GM12878 (cell line): ENCODE measurements around the gene PSMD13. TPM values are rescaled to one million over a fixed set of nuclear protein-coding genes. Genes with fewer than 3 reads are reported as not detected.

Experiments
- ATAC-seq: fragments of 200-7000 bp; cut with Tn5 transposase; 3 replicates; pipeline ENCODE4 v1.9.1; 2020; ENCODE audit warnings: mild to moderate bottlenecking, moderate library complexity
- BruUV-seq: library from RNA; stranded (reverse); fragments of 400-500 nt; replicated peaks from 2 replicates; lab custom pipeline; 2021; lab: Mats Ljungman, UMichigan
- CTCF ChIA-PET: fragments of 300-600 bp; sonication (Branson Sonifier 250); formaldehyde crosslinking; extraction: SDS; loops from one replicate; lab custom pipeline; 2021; ENCODE audit warnings: inconsistent platforms; lab: Yijun Ruan, JAX
- POLR2A ChIA-PET: fragments of 350-600 bp; formaldehyde crosslinking; extraction: SDS; loops from one replicate; lab custom pipeline; 2021; ENCODE audit warnings: inconsistent platforms; lab: Charles Lee
- RAD21 ChIA-PET: fragments of 300-600 bp; sonication (Branson Sonifier 250); formaldehyde crosslinking; loops from one replicate; lab custom pipeline; 2023; ENCODE audit warnings: antibody characterized with exemption; ENCODE audit not compliant: unreplicated experiment; lab: Charles Lee
- SMC1A ChIA-PET: fragments of 300-600 bp; sonication (Branson Sonifier 250); formaldehyde crosslinking; loops from one replicate; lab custom pipeline; 2023; ENCODE audit not compliant: unreplicated experiment, uncharacterized antibody; lab: Charles Lee
- DNase-seq: peaks from one replicate; pipeline ENCODE4 v3.0.0-alpha.2; 2011; ENCODE audit warnings: low read depth, low spot score
- FAIRE-seq: peaks from 3 replicates; lab custom pipeline; 2011; peaks lifted over from hg19 to GRCh38; lab: Jason Lieb, UNC
- H2AFZ ChIP-seq: 2 replicates; pipeline ENCODE4 v1.6.0; 2011; ENCODE audit warnings: low read depth, low read length, control low read depth; ENCODE audit not compliant: control insufficient read depth
- H3K27ac ChIP-seq: 2 replicates; pipeline ENCODE4 v1.5.1; 2011; ENCODE audit warnings: control low read depth; ENCODE audit not compliant: control insufficient read depth, insufficient read depth
- H3K27me3 ChIP-seq, 2 experiments: replicated peaks in 1 of 2; 2 replicates each; pipeline versions ENCODE4 v1.6.0 to v1.6.1; 2011; ENCODE audit warnings: low read length in 1 of 2; ENCODE audit not compliant: control insufficient read depth in 2 of 2, insufficient read depth in 2 of 2
- H3K36me3 ChIP-seq, 2 experiments: 2 replicates each; pipeline ENCODE4 v1.5.1; 2011; ENCODE audit warnings: low read length in 1 of 2; ENCODE audit not compliant: control insufficient read depth in 2 of 2, insufficient read depth in 2 of 2
- H3K4me1 ChIP-seq: 2 replicates; pipeline ENCODE4 v1.6.1; 2011; ENCODE audit warnings: mild to moderate bottlenecking, low read length, moderate library complexity, mixed read lengths; ENCODE audit not compliant: control insufficient read depth, insufficient read depth
- H3K4me2 ChIP-seq: 2 replicates; pipeline ENCODE4 v1.6.0; 2011; ENCODE audit warnings: control low read depth; ENCODE audit not compliant: control insufficient read depth, insufficient read depth
- H3K4me3 ChIP-seq: fragments of 200-600 bp; sonication (generic); 2 replicates; pipeline ENCODE4 v1.5.1; 2016
- H3K79me2 ChIP-seq: 2 replicates; pipeline ENCODE4 v1.6.0; 2011; ENCODE audit warnings: low read length; ENCODE audit not compliant: control insufficient read depth, insufficient read depth
- H3K9ac ChIP-seq: 2 replicates; pipeline ENCODE4 v1.8.0; 2011; ENCODE audit warnings: low read length, control low read depth, mixed read lengths; ENCODE audit not compliant: control insufficient read depth, insufficient read depth
- H3K9me3 ChIP-seq: replicated peaks from 3 replicates; pipeline ENCODE4 v1.5.1; 2011; ENCODE audit warnings: mild to moderate bottlenecking, low read length; ENCODE audit not compliant: control insufficient read depth, insufficient read depth
- H4K20me1 ChIP-seq: 2 replicates; pipeline ENCODE4 v1.6.0; 2011; ENCODE audit not compliant: control insufficient read depth, insufficient read depth
- CBX3 ChIP-seq: fragments of 200-600 bp; sonication (generic); IDR thresholded peaks from 2 replicates; pipeline ENCODE4 v1.6.1; 2016; ENCODE audit warnings: low read depth, borderline replicate concordance
- CBX5 ChIP-seq: sonication (generic); IDR thresholded peaks from 2 replicates; pipeline ENCODE4 v1.6.1; 2016; ENCODE audit warnings: low read depth, moderate library complexity, mild to moderate bottlenecking, inconsistent platforms
- CREM ChIP-seq: IDR thresholded peaks from 2 replicates; pipeline ENCODE4 v1.6.1; 2014; ENCODE audit warnings: antibody characterized with exemption, low read depth
- EZH2 ChIP-seq: IDR thresholded peaks from 2 replicates; pipeline ENCODE4 v1.6.1; 2012; ENCODE audit warnings: low read depth, mild to moderate bottlenecking, control low read depth, inconsistent platforms, low read length, borderline replicate concordance; ENCODE audit not compliant: control insufficient read depth
- IRF4 ChIP-seq: IDR thresholded peaks from 2 replicates; pipeline ENCODE4 v1.6.1; 2011; ENCODE audit warnings: low read depth, low read length
- JUND ChIP-seq: IDR thresholded peaks from 2 replicates; pipeline ENCODE4 v1.6.1; 2012; ENCODE audit warnings: low read depth, mild to moderate bottlenecking, low read length, improper control_type of control experiment, moderate library complexity
- MXI1 ChIP-seq: fragments of 150-350 bp; IDR thresholded peaks from 2 replicates; pipeline ENCODE4 v1.6.1; 2011; ENCODE audit warnings: low read depth, mild to moderate bottlenecking, inconsistent platforms, low read length, improper control_type of control experiment
- POLR2AphosphoS5 ChIP-seq: IDR thresholded peaks from 2 replicates; pipeline ENCODE4 v1.6.1; 2011; ENCODE audit warnings: mild to moderate bottlenecking, low read length, inconsistent platforms
- RB1 ChIP-seq: fragments of 450-650 bp; formaldehyde crosslinking; IDR thresholded peaks from 2 replicates; pipeline ENCODE4 v1.6.1; 2017; ENCODE audit warnings: mild to moderate bottlenecking, borderline replicate concordance
- RFX5 ChIP-seq: IDR thresholded peaks from 2 replicates; pipeline ENCODE4 v1.6.1; 2011; ENCODE audit warnings: low read depth, low read length, improper control_type of control experiment
- SIX5 ChIP-seq: IDR thresholded peaks from 2 replicates; pipeline ENCODE4 v1.6.1; 2011; ENCODE audit warnings: mild to moderate bottlenecking, low read depth, low read length, moderate library complexity; ENCODE audit not compliant: severe bottlenecking
- SMAD5 ChIP-seq: IDR thresholded peaks from 2 replicates; pipeline ENCODE4 v1.6.1; 2016; ENCODE audit warnings: antibody characterized with exemption, low read depth
- SRF ChIP-seq, 2 experiments: IDR thresholded peaks; 2 replicates each; pipeline ENCODE4 v1.6.1; 2011; ENCODE audit warnings: low read depth in 2 of 2, low read length in 2 of 2, mild to moderate bottlenecking in 1 of 2, moderate library complexity in 1 of 2
- STAT1 ChIP-seq: fragments of 450-650 bp; conservative IDR thresholded peaks from 2 replicates; pipeline ENCODE4 v1.6.1; 2014; ENCODE audit warnings: antibody characterized with exemption, mild to moderate bottlenecking
- YY1 ChIP-seq: IDR thresholded peaks from 2 replicates; pipeline ENCODE4 v1.6.1; 2011; ENCODE audit warnings: low read depth, mild to moderate bottlenecking, low read length
- ZZZ3 ChIP-seq: IDR thresholded peaks from 2 replicates; pipeline ENCODE4 v1.6.1; 2011; ENCODE audit warnings: low read depth; ENCODE audit not compliant: control insufficient read depth, insufficient read length
- WGBS: methylation state at CpG from one replicate; pipeline ENCODE4 v1.1.6; 2016; ENCODE audit warnings: low lambda C conversion rate; ENCODE audit not compliant: insufficient replicate concordance, insufficient coverage; ENCODE audit errors: missing lambda C conversion rate; 5-methylcytosine and 5-hydroxymethylcytosine counted together
- in situ Hi-C: fragments of 300-500 bp; cut with MboI; formaldehyde crosslinking; loops from 9 replicates; pipeline ENCODE4 v1.14.3; 2018; ENCODE audit warnings: mixed read lengths
- intact Hi-C: fragments of 100-400 bp; cut with micrococcal nuclease; formaldehyde crosslinking; loops from one replicate; pipeline ENCODE4 v1.14.2; 2022; ENCODE audit not compliant: unreplicated experiment
- polyA plus RNA-seq, 11 experiments: library from polyadenylated mRNA; depleted of rRNA in 4 of 11; unstranded in 6 of 11; stranded (reverse) in 5 of 11; fragments of >200 nt; fragmentation: Nextera tagmentation in 4 of 11; fragmentation: Illumina TruSeq in 1 of 11; extraction: Ambion mirVana in 4 of 11; extraction: Trizol in 1 of 11; gene quantifications; 1 replicate in 1 of 11; 2 replicates in 10 of 11; pipeline versions ENCODE4 v1.2.1 to v1.2.3, GENCODE V29; 2011 to 2016; ENCODE audit warnings: inconsistent platforms in 2 of 11, missing spikeins in 2 of 11, low read depth in 1 of 11
- total RNA-seq, 4 experiments: library from RNA; depleted of rRNA in 3 of 4; stranded (reverse); fragments of >200 nt in 3 of 4; fragmentation: Illumina TruSeq in 1 of 4; extraction: Trizol in 1 of 4; gene quantifications; 2 replicates each; pipeline versions ENCODE4 v1.2.1 to v1.2.3, GENCODE V29; 2013 to 2021
- TF ChIP-seq, protein P1 (sequence below): fragments of 450-650 bp; IDR thresholded peaks from 2 replicates; pipeline ENCODE4 v1.6.1; 2014; ENCODE audit warnings: mild to moderate bottlenecking
- TF ChIP-seq, protein P2 (sequence below): IDR thresholded peaks from 2 replicates; pipeline ENCODE4 v1.6.1; 2012; ENCODE audit warnings: low read depth, low read length, improper control_type of control experiment
- TF ChIP-seq, protein P3 (sequence below): fragments of 450-650 bp; formaldehyde crosslinking; IDR thresholded peaks from 2 replicates; pipeline ENCODE4 v1.4.0; 2022; ENCODE audit warnings: mild to moderate bottlenecking, moderate library complexity

Gene PSMD13
- total and polyA plus RNA-seq, 10 of the 15 experiments (the other 5 are each of a cell fraction or from before 2014, with no cell fraction given), result 141 to 303 (median 177) TPM

DNA sequence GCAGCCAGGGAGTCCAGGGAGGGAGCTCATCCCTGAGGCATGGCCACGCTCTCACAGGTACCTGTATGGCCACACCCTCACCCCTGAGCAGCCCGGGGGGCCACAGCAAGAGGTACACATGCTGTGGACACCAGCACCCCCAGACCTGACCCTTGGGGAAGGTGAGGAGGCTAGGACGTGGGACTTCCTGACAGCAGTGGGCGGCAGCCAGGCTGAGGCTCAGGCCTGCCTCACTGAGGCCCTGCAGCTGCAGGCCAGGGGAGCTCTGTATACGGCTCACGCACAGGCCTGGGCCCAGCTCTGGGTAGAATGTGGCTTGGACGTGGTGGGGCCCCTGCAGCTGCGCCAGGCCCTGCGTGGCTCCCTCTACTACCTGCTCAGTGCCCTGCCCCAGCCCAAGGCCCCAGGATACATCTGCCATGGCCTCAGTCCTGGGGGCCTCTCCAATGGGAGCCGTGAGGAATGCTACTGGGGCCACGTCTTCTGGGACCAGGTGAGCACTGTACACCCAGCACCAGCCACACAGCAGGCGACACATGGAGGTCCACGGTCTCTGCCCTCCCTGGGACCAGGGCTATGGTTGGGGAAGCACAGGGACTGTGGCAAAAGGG, 54.0 kb downstream of the PSMD13 start:
- TF ChIP-seq RB1, result no peak
- no peak for TF ChIP-seq CBX3
- no peak for TF ChIP-seq ZZZ3
- TF ChIP-seq CREM, result no peak
- no peak for TF ChIP-seq RFX5
- no peak for TF ChIP-seq POLR2AphosphoS5
- no peak for TF ChIP-seq SIX5
- TF ChIP-seq EZH2, result no peak
- TF ChIP-seq, protein P1, sequence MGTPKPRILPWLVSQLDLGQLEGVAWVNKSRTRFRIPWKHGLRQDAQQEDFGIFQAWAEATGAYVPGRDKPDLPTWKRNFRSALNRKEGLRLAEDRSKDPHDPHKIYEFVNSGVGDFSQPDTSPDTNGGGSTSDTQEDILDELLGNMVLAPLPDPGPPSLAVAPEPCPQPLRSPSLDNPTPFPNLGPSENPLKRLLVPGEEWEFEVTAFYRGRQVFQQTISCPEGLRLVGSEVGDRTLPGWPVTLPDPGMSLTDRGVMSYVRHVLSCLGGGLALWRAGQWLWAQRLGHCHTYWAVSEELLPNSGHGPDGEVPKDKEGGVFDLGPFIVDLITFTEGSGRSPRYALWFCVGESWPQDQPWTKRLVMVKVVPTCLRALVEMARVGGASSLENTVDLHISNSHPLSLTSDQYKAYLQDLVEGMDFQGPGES, result no peak
- no peak for TF ChIP-seq SRF (IDR thresholded peaks at IDR 0.05; ENCODE audit: low read depth in 2 of 2, low read length in 2 of 2)
- no peak for TF ChIP-seq CBX5
- TF ChIP-seq SMAD5, result no peak
- TF ChIP-seq JUND, result no peak
- TF ChIP-seq, protein P2, sequence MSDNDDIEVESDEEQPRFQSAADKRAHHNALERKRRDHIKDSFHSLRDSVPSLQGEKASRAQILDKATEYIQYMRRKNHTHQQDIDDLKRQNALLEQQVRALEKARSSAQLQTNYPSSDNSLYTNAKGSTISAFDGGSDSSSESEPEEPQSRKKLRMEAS, result no peak
- TF ChIP-seq MXI1, result no peak
- TF ChIP-seq YY1, result no peak
- TF ChIP-seq IRF4, result no peak
- TF ChIP-seq STAT1, result no peak
- TF ChIP-seq, protein P3, sequence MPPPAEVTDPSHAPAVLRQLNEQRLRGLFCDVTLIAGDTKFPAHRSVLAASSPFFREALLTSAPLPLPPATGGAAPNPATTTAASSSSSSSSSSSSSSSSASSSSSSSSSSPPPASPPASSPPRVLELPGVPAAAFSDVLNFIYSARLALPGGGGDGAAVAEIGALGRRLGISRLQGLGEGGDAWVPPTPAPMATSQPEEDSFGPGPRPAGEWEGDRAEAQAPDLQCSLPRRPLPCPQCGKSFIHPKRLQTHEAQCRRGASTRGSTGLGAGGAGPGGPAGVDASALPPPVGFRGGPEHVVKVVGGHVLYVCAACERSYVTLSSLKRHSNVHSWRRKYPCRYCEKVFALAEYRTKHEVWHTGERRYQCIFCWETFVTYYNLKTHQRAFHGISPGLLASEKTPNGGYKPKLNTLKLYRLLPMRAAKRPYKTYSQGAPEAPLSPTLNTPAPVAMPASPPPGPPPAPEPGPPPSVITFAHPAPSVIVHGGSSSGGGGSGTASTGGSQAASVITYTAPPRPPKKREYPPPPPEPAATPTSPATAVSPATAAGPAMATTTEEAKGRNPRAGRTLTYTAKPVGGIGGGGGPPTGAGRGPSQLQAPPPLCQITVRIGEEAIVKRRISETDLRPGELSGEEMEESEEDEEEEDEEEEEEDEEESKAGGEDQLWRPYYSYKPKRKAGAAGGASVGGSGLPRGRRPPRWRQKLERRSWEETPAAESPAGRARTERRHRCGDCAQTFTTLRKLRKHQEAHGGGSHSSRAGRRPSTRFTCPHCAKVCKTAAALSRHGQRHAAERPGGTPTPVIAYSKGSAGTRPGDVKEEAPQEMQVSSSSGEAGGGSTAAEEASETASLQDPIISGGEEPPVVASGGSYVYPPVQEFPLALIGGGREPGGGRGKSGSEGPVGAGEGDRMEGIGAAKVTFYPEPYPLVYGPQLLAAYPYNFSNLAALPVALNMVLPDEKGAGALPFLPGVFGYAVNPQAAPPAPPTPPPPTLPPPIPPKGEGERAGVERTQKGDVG, result no peak
- ATAC-seq, result no peak
- H3K9ac ChIP-seq, result no peak overlapping the region

More for the DNA sequence above, 54.0 kb downstream of the PSMD13 start:
- 81% methylated on average over 13 of the region's 13 CpGs for WGBS
- FAIRE-seq (no peak), DNase-seq (no peak)
- POLR2A ChIA-PET, result interaction anchor here (1.2 to 3.5 kb wide), 2 partner anchors 23 to 39 kb away, joined by 3 to 10 read pairs; no protein-coding TSS in a partner anchor
- Histone ChIP-seq H3K4me3 (no peak overlapping the region), H3K36me3 (no peaks in the 10 kb centered on the region), H3K27ac (no peak overlapping the region), H4K20me1 (no peaks in the 10 kb centered on the region), H3K9me3 (no peaks in the 10 kb centered on the region), H3K4me2 (no peak overlapping the region), H3K79me2 (no peaks in the 10 kb centered on the region), H3K27me3 (peaks cover 1 to 2% of the 10 kb centered on the region in 2 experiments; a peak in 3 of 4 replicates), H3K4me1 (peaks cover 8% of the 10 kb centered on the region; the same call in 1 of the 2 replicates), H2AFZ (no peak overlapping the region)
- RAD21 ChIA-PET, result no interaction called here
- in situ Hi-C loops (no loop called here), intact Hi-C loops (no loop called here)
- SMC1A ChIA-PET, result interaction anchor here (1.2 kb wide), 1 partner anchor 40 kb away, joined by 4 read pairs; no protein-coding TSS in a partner anchor
- CTCF ChIA-PET, result interaction anchor here (1.7 kb wide), 1 partner anchor 37 kb away, joined by 3 read pairs; no protein-coding TSS in a partner anchor
- BruUV-seq, result no TSS peak
